HS-5 (cell line): ENCODE results near the gene PAEP.

Experiments
- DNase-seq: peaks from one replicate; pipeline ENCODE4 v3.0.0-alpha.2; 2012; ENCODE audit warnings: low read depth

PAEP gene

DNA sequence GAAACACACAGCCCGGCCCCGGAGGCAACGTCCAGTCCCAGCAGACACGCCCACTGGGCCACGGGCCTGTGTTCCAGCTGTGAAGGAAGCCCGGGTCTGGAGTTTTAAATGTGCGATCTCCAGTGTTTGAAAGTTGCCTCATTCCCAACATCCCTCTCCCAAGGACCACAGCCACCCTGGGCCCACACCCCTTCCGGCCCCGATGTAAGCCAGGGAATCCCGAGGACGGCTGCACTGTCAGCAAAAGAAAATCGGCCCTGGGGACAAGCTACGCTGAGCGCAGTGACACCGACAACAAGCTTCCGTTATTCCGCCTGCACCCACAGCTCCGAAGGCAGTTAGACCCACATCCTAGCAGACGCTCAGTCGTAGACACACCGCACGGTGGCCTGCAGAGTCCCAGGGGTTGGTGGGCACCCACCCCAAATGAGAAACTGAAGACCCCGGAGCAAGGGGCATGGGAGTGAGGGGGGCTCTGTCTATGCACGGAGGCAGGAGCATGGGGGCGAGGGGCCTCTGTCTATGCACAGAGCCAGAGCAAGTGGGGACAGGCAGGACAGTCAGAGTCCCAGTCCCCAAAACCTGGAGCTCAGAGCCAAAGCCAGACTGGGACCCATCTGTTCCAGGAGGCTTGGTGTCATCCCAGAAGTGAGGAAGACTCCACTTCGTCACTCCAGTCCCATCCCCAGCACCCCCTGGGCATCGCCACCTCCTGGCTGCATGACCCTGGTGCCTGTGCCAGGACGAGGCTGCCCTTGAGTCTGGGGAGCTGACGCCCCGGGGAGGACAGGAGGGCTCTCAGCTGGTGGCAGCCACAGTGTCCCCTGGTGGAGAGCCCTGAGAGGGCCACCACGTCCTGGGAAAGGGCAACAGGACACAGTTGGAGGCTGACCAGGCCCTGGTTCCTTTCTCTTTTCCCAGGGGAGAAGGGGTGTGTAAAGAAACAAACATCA is 54.4 kb downstream of the PAEP start:
- DNase-seq, result no peak
